Sigmoid colon (tissue), 4 donors: ENCODE measurements around the gene FHDC1.

Experiments used
- POLR2AphosphoS5 ChIP-seq, 4 donors: sonication (generic); formaldehyde crosslinking; IDR thresholded peaks; one replicate each; pipeline ENCODE4 v1.6.1; 2017; ENCODE audit warnings: antibody characterized with exemption in 4 of 4
- TF ChIP-seq, protein P1 (sequence below), 4 experiments: fragments of 450-650 bp in 3 of 4; fragments of 200-600 bp in 1 of 4; IDR thresholded peaks; one replicate each; pipeline ENCODE4 v1.5.1; 2016 to 2019; ENCODE audit warnings: antibody characterized with exemption in 4 of 4, mild to moderate bottlenecking in 3 of 4, moderate library complexity in 2 of 4

DNA sequence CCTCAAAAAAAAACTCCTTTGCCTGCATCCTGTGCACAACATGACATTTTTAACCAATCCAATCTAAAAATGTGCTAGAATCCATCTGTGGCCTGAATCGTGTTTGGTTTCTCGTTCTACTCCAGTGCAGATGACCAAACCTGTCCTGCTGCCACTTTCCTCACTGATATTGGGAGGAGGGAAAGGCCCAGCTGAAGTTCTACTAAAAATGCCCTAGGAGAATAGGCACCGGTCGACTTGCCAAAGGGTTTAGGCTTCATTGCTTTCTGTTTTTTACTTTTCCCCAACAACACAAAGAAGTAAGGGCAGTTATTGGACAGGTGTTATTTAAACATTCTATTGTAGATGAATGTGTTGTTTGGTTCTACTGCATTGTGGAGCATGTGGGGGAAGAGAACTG, 7.8 kb upstream of the FHDC1 start:
- TF ChIP-seq POLR2AphosphoS5 (IDR thresholded peaks at IDR 0.05), result no peak
- TF ChIP-seq, protein P1, sequence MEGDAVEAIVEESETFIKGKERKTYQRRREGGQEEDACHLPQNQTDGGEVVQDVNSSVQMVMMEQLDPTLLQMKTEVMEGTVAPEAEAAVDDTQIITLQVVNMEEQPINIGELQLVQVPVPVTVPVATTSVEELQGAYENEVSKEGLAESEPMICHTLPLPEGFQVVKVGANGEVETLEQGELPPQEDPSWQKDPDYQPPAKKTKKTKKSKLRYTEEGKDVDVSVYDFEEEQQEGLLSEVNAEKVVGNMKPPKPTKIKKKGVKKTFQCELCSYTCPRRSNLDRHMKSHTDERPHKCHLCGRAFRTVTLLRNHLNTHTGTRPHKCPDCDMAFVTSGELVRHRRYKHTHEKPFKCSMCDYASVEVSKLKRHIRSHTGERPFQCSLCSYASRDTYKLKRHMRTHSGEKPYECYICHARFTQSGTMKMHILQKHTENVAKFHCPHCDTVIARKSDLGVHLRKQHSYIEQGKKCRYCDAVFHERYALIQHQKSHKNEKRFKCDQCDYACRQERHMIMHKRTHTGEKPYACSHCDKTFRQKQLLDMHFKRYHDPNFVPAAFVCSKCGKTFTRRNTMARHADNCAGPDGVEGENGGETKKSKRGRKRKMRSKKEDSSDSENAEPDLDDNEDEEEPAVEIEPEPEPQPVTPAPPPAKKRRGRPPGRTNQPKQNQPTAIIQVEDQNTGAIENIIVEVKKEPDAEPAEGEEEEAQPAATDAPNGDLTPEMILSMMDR (IDR thresholded peaks at IDR 0.05), result no peak
